Measurements from ENCODE around the gene GNL1.

- TF ChIP-seq CTCF (IDR thresholded peaks at IDR 0.05) (no peak), POLR2A (IDR thresholded peaks at IDR 0.05) (no peak)
Observed at GRCh38 chr6:30603961-30604360, 47.7 kb upstream of the GNL1 start.
